Measurements from ENCODE around the gene SZT2.

Gene SZT2

DNA sequence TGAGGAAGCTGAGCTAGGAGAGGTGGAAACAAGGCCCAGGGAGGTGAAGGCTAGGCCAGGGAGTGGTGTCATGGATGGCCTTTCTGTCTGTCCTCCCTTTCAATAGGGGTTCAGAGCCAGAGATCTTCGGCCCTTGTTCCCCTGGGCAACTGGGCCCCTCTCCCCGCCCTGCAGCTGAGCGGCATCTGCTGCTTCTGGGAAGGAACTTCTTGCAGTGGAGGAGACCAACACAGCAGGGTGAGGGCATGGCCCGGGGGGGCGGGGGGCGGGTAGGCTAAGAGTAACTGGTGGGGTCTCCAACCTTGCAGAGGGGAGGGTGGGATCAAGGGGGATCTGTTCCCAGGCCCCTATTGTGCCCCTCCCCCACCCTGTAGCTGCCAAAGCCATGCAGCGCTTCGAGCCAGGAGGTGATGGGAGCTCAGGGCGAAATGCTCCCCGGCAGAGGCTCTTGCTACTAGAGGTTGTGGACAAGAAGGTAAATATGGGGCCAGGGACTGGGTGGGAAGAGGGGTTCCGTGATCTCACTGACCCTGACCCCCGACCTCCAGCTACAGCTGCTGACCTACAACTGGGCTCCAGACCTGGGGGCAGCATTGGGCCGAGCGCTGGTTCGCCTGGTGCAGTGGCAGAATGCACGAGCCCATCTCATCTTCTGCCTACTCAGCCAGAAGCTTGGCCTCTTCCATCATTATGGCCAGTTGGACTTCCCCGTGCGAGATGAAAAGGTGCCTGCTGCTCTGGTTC is 52.4 kb downstream of the SZT2 start:
- no peak for DNase-seq (ENCODE audit: low spot score)

DNA sequence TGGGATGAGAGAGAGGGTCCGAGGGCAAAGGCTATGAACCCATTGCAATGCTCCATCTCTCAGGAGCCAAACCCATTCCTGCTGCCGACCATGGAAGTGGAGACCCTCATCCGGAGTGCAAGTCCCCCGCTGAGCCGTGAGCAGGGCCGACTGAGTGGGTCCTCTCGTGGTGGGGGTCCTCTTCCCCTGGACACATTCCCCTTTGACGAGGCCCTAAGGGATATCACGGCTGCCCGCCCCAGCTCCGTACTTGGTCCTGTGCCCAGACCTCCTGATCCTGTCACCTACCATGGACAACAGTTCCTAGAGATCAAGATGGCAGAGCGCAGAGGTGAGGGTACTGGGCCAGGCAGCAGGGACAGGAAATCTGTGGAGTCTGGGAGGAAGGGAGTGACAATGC is 53.1 kb downstream of the SZT2 start:
- DNase-seq (ENCODE audit: low spot score): no peak

GRCh38 chr1:43443197-43443946 is 53.7 kb downstream of the SZT2 start:
- DNase-seq (ENCODE audit: low spot score): no peak

- no peak for DNase-seq (ENCODE audit: low spot score)
Measured at GRCh38 chr1:43444151-43444828, 54.6 kb downstream of the SZT2 start.

DNA sequence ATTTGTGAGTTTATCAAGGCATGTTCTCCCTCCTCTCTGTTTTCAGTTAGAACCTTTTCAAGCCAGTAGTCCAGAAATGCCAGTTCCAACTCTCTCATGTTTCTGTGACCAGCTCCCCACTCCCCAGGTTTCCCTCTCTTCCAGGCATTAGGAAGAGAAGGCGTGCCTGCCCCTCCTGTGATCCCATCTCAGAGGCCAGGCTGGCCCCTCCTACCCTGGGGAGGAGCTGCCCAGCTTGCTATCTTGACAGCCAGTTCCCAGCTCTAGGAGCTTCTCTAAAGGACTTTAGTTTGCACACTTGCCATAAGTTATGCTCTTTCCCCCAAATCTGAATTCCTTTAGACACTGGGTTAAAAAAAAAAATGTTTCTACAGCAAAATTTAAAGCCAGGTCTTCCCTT is 55.1 kb downstream of the SZT2 start:
- no peak for DNase-seq (ENCODE audit: low spot score)

DNA sequence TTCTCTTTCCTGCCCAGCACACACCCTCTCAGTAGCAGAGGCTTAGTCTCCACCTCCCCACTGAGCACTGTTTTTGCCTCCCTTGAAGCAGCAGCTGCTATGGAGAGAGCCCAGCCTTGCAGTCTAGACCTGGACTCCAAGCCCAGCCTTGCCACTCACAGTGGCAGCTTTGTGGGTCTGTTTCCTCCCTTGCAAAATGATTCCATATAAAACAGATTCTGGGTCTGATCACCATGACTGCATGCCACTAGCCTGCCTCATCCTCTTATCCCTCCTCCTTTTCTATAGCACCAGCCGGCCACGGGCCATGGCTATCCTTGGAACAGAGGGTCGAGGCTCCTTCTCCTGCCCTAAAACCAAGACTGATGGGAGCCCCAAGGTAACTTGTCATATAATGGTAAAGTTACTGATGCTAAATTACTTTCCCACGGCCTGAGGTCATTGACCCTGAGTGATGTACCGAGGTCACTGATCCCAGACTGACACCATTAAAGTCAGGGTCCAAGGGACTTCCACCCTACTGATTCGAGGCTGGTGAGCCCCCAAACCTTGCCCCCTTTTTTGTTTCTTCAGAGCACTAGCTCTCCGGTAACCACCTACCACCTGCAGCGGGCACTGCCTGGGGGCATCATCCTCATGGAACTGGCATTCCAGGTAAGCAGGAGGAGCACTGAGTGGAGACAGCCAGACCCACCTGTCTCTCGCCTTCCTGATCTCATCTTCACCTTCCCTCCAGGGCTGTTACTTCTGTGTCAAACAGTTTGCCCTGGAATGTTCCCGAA is 56.1 kb downstream of the SZT2 start:
- no peak for DNase-seq (ENCODE audit: low spot score)

GRCh38 chr1:43446388-43446740 is 56.7 kb downstream of the SZT2 start:
- no peak for DNase-seq (ENCODE audit: low spot score)

GRCh38 chr1:43446881-43447835 is 57.5 kb downstream of the SZT2 start:
- no peak for DNase-seq (ENCODE audit: low spot score)

- no peak for DNase-seq (ENCODE audit: low spot score)
Measured at GRCh38 chr1:43447891-43448708, 58.4 kb downstream of the SZT2 start.

DNA sequence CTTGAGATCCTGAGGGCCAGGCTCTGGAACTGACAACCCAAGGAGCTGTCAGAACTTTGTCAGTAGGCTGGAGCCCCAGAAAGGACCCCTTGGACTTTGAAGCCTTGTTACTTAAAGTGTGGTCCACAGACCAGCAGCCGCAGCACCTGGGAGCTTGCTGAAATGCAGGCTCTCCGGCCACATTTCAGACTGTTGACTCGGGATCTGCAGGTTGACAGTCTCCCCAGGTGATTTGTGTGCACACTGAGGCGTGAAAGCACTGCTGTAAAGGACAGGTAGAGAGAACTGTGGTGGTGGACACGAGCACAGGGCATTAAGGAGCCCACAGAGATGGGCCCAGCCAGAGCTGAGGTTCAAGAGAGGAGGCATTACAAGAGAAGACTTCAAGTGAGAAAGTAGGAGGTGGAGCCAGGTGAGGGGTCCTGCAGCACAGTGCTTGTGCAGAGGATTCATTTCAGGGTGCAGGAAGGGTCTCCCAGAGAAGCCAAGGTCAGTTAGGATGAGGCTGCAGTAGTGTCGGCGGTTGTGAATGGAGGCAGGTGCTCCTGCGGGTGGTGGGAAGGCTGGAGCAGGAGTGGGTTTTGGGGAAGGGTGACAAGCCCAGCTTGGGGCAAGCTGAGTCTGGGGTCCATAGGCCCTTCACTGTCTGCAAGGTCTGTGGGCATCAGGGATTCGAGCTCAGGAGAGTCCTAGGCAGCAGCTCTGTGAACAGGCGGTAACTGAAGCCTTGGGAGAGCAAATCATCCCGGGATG is 59.4 kb downstream of the SZT2 start:
- DNase-seq (ENCODE audit: low spot score): no peak

DNA sequence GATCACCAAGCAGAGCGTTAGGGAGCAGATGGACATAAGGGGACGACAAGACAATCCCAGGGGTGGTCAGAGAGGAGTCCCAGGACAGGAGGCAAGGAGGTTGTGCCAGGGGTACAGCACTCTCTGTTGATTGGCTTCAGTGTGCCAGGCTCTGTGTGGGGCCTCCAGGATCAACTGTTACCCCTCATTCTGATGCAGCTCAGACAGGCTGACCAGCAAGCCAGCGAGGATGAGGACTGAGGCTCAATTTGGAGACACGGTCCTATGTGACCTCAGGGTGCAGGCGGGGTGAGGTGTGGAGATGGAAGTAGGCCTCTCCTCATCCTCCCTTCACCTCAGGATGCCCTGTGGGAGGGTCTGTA is 60.0 kb downstream of the SZT2 start:
- no peak for DNase-seq (ENCODE audit: low spot score)

DNA sequence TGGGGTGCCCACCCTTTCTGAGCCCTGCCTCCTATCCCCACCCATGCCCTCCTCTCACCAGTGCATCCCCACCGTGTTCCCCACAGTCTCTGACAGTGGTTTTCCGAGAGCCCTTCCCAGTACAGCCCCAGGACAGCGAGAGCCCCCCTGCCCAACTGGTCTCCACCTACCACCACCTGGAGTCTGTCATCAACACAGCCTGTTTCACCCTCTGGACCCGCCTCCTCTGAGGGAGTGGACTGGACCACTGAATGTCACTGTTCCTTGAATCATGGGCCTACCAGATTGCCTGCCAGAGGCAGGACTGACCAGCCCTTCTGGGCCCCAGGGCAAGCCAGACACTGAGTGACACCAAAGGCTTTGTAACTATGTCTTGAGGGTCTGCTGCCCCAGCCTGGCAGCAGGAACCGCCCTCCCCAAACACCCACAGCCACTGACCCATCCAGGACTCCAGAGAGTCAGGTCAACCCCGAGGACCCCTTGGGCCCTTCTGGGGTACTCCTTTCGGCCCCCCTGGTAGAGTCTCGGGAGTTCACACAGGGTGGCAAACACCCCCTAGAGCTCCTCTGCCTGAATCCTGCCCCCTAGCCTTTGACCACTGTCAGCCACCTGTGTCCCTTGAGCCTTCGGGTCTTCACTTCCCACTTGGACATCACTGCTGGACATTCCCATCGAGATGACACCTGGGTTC is 60.7 kb downstream of the SZT2 start:
- no peak for DNase-seq (ENCODE audit: low spot score)

DNA sequence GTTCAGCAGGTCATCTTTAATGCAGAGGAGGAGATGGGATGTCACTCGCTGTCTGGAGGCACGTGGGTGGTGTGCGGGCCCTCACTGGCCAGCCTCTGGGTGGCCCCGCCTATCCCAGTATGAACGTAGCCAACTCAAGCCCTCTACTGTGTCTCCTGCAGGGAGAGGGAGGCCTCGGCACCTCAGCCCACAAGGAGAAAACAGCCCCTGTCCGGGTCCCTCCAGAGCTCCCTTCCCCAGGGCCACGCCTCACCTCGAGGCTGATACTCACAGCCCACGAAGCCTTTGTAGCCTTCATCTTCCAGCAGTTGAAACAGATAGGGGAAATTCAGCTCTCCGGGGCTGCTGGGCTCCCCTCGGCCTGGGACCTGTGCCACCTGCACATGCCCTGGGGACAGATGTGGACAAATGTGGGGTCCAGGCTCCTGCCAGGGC is 61.5 kb downstream of the SZT2 start:
- no peak for DNase-seq (ENCODE audit: low spot score)

DNA sequence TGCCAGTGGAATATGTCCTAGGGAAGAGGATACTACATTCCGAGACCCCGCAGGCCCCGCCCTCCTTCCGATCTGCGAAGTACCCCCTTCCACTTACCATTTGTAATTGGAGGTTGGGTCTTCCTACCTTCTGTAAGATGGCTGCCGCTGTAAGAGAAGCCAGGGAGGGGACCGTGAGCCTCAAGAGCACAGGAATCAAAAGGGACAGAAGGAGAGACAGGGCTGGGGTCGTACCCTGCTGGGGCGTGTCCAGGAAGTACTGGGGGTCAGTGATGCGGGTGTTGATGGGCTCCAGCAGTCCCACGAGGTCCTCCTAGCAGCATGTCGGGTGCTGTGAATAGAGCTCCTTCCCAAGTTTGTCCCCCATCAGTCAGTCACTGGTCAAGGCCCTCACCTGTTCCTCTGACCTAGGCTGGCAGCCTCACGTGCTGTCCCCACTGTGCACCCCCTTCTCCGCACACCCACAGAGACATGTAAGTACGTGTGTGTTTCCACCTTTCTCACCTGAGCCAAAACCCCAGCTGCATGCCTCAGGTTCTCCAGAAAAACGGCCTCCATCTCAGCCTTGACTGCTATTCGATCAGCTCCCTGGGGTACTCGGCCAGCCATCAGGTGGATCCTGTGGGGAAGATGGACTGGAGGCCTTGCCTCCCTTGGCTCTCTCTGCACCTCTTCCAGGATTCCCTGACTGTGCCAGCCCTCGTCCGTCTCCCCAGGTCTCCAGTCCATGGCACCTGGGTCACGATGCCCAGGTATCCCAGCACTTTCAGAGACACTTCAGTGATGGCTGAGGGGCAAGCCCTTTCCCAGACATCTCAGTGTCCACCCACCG is 62.2 kb downstream of the SZT2 start:
- no peak for DNase-seq (ENCODE audit: low spot score)

DNA sequence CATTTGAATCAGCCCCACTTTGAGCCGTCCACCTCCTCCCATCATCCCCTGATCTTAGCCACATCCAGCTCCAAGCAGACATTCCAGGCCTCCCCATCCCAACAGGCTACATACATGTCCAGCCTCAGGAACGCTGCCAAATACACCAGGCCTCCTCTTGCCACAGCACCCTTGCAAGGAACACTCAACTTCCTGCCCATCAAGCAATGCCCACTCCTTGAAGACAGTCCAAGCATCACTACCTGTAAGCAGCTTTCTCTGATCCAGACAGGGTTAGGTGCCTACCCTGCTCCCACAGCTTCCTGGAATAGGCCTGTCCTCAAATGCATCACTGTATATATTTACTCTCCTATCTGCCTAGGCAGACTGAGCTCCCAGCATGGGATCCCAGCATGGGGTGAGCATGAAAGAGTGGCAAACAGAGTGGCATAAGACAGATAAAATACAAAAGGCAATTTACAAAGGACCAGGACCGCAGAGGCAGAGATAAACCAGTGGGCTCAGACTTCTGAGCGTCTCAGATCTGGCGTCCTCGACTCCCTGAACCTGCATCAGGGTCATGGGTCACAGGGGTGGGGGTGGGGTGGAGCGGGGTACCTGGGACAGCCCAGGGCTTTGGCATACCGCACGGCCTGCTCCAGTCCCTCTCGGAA is 63.2 kb downstream of the SZT2 start:
- no peak for DNase-seq (ENCODE audit: low spot score)

- DNase-seq (ENCODE audit: low spot score): peak; percentile 69
Measured at GRCh38 chr1:43453442-43454269, 64.0 kb downstream of the SZT2 start, which contains the start of gene HYI. TSS of gene HYI (minus strand) at chr1:43453931. CDS start at chr1:43453793, 138 bp downstream.

Measured in activated CD4-positive, alpha-beta T cell treated with anti-CD3 and anti-CD28 coated beads, Interleukin-2, Interleukin-4, amounts not matched to agents 100 ng/mL and 50 ng/mL, durations not matched to agents 16 hours and 8 hours (primary cell).